SU-DHL-6 (cell line): Measurements from ENCODE around the gene AMZ1.

Experiments
- H2AFZ ChIP-seq: fragments of 200-600 bp; sonication (generic); 2 replicates; pipeline ENCODE4 v1.6.1; 2014; ENCODE audit warnings: low read depth, mild to moderate bottlenecking, moderate library complexity, mixed read lengths, antibody characterized with exemption, low read length; ENCODE audit not compliant: severe bottlenecking
- H3F3A ChIP-seq: fragments of 200-600 bp; shearing (Covaris generic); 2 replicates; pipeline ENCODE4 v1.6.0; 2016; ENCODE audit warnings: antibody characterized with exemption, mild to moderate bottlenecking; ENCODE audit not compliant: insufficient read depth
- H3K27ac ChIP-seq: fragments of 200-600 bp; sonication (generic); 2 replicates; pipeline ENCODE4 v1.5.1; 2016; ENCODE audit warnings: low read depth, mild to moderate bottlenecking, low read length, moderate library complexity, mixed read lengths
- H3K27me3 ChIP-seq: fragments of 200-600 bp; sonication (generic), shearing (Covaris generic); 2 replicates; pipeline ENCODE4 v1.6.0; 2014; ENCODE audit warnings: mild to moderate bottlenecking, low read length
- H3K36me3 ChIP-seq: fragments of 200-600 bp; sonication (generic); 2 replicates; pipeline ENCODE4 v1.6.1; 2014; ENCODE audit warnings: mild to moderate bottlenecking, low read length, mixed read lengths
- H3K4me2 ChIP-seq: fragments of 300-600, 200-600 bp; shearing (Covaris generic), sonication (generic); 2 replicates; pipeline ENCODE4 v1.6.0; 2014; ENCODE audit warnings: low read length, low read depth, mild to moderate bottlenecking; ENCODE audit not compliant: poor library complexity, severe bottlenecking
- H3K4me3 ChIP-seq: fragments of 200-600 bp; sonication (generic); 2 replicates; pipeline ENCODE4 v1.5.1; 2014; ENCODE audit warnings: antibody characterized with exemption, low read length, mild to moderate bottlenecking, mixed read lengths; ENCODE audit not compliant: insufficient read depth, poor library complexity, severe bottlenecking
- H3K79me2 ChIP-seq: fragments of 200-600 bp; sonication (generic); 2 replicates; pipeline ENCODE4 v1.6.1; 2014; ENCODE audit warnings: mild to moderate bottlenecking, low read length, moderate library complexity; ENCODE audit not compliant: insufficient read depth
- H3K9ac ChIP-seq: fragments of 200-600 bp; sonication (generic); 2 replicates; pipeline ENCODE4 v1.7.0; 2014; ENCODE audit warnings: mild to moderate bottlenecking, low read length
- H3K9me2 ChIP-seq: fragments of 200-600 bp; sonication (generic); replicated peaks from 2 replicates; pipeline ENCODE4 v1.6.1; 2014; ENCODE audit warnings: low read length; ENCODE audit not compliant: insufficient read depth
- H3K9me3 ChIP-seq: fragments of 200-600 bp; sonication (generic); 2 replicates; pipeline ENCODE4 v1.6.1; 2014; ENCODE audit warnings: low read length, mixed read lengths; ENCODE audit not compliant: insufficient read depth
- H4K20me1 ChIP-seq: fragments of 200-600 bp; sonication (generic); 2 replicates; pipeline ENCODE4 v1.6.1; 2014; ENCODE audit warnings: low read depth, mild to moderate bottlenecking, antibody characterized with exemption, low read length, moderate library complexity, mixed read lengths
- EZH2phosphoT487 ChIP-seq: fragments of 200-600 bp; sonication (generic), shearing (Covaris generic); conservative IDR thresholded peaks from 2 replicates; pipeline ENCODE4 v1.6.1; 2018; ENCODE audit warnings: mild to moderate bottlenecking, antibody characterized with exemption, low read length, moderate library complexity, mixed read lengths
- TF ChIP-seq, protein P1 (sequence below): fragments of 200-600 bp; sonication (generic); IDR thresholded peaks from one replicate; pipeline ENCODE4 v1.5.1; 2017; ENCODE audit warnings: antibody characterized with exemption, mild to moderate bottlenecking, low read length, moderate library complexity; ENCODE audit not compliant: insufficient read depth, poor library complexity, severe bottlenecking

AMZ1 gene

DNA sequence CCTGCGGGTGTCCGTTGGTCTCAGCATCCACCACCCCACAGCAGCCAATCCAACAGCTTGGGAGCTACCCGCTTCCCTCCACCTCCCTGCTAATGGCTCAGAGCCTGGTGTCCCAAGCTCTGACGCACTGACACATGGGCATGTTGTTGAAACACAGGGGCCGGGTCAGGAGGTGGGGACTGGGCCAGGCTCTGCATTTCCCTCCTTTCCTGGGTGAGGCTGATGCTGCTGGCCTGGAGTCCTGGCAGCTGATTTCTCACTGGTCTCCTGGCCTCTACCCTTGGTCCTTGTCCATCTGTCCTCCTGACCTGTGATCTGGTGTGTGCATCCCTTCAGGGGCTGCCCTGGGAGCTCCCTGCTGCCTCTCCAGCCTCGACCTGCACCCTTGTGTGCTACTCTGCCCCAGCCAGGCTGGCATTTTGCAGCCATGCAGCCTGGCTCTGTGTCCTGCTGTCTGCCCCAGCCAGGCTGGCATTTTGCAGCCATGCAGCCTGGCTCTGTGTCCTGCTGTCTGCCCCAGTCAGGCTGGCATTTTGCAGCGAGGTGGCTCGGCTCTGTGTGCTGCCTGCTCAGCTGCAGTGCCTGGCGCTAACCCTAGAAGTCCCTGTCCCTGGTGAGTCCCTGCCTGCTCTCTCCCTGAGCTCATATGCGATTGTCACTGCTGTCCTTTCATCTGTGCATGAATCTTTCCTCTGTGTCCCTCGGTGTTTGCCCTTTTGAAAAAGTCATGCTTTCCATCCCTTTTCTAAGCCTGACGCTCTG, 14.0 kb downstream of the AMZ1 start:
- H3K9me2 ChIP-seq: no peaks in the 10 kb centered on the region
- no peak overlapping the region for H3K4me3 ChIP-seq
- H4K20me1 ChIP-seq: no peaks in the 10 kb centered on the region
- H3F3A ChIP-seq: peaks cover 20% of the 10 kb centered on the region
- no peaks in the 10 kb centered on the region for H3K36me3 ChIP-seq
- H3K27ac ChIP-seq: no peak overlapping the region
- TF ChIP-seq, protein P1, sequence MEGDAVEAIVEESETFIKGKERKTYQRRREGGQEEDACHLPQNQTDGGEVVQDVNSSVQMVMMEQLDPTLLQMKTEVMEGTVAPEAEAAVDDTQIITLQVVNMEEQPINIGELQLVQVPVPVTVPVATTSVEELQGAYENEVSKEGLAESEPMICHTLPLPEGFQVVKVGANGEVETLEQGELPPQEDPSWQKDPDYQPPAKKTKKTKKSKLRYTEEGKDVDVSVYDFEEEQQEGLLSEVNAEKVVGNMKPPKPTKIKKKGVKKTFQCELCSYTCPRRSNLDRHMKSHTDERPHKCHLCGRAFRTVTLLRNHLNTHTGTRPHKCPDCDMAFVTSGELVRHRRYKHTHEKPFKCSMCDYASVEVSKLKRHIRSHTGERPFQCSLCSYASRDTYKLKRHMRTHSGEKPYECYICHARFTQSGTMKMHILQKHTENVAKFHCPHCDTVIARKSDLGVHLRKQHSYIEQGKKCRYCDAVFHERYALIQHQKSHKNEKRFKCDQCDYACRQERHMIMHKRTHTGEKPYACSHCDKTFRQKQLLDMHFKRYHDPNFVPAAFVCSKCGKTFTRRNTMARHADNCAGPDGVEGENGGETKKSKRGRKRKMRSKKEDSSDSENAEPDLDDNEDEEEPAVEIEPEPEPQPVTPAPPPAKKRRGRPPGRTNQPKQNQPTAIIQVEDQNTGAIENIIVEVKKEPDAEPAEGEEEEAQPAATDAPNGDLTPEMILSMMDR: no peak
- no peak for TF ChIP-seq EZH2phosphoT487
- no peak overlapping the region for H3K4me2 ChIP-seq
- H3K79me2 ChIP-seq: no peaks in the 10 kb centered on the region
- H2AFZ ChIP-seq: no peak overlapping the region
- H3K27me3 ChIP-seq: no peaks in the 10 kb centered on the region
- H3K9ac ChIP-seq: no peak overlapping the region
- no peaks in the 10 kb centered on the region for H3K9me3 ChIP-seq

DNA sequence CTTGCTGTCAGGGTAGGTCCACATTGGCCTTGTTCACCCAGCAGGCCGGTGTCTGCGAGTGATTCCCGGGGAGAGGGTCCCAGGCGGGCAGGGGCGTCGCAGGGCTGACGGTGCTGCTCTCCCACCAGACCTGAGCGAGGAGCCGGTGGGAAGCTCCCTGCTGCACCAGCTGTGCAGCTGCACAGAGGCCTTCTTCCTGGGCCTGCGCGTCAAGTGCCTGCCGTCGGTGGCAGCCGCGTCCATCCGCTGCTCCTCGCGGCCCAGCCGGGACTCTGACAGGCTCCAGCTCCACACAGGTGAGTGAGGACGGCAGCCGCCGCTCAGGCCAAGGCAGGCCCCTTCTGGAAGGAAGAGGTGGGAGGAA, 14.6 kb downstream of the AMZ1 start:
- H3K9me3 ChIP-seq: no peaks in the 10 kb centered on the region
- no peaks in the 10 kb centered on the region for H3K79me2 ChIP-seq
- no peak for TF ChIP-seq EZH2phosphoT487
- TF ChIP-seq, protein P1: no peak
- H3F3A ChIP-seq: peaks cover 18% of the 10 kb centered on the region
- H4K20me1 ChIP-seq: no peaks in the 10 kb centered on the region
- no peaks in the 10 kb centered on the region for H3K9me2 ChIP-seq
- H2AFZ ChIP-seq: no peak overlapping the region
- H3K27ac ChIP-seq: no peak overlapping the region
- H3K9ac ChIP-seq: no peak overlapping the region
- no peak overlapping the region for H3K4me2 ChIP-seq
- H3K27me3 ChIP-seq: no peaks in the 10 kb centered on the region
- H3K4me3 ChIP-seq: no peak overlapping the region
- no peaks in the 10 kb centered on the region for H3K36me3 ChIP-seq

DNA sequence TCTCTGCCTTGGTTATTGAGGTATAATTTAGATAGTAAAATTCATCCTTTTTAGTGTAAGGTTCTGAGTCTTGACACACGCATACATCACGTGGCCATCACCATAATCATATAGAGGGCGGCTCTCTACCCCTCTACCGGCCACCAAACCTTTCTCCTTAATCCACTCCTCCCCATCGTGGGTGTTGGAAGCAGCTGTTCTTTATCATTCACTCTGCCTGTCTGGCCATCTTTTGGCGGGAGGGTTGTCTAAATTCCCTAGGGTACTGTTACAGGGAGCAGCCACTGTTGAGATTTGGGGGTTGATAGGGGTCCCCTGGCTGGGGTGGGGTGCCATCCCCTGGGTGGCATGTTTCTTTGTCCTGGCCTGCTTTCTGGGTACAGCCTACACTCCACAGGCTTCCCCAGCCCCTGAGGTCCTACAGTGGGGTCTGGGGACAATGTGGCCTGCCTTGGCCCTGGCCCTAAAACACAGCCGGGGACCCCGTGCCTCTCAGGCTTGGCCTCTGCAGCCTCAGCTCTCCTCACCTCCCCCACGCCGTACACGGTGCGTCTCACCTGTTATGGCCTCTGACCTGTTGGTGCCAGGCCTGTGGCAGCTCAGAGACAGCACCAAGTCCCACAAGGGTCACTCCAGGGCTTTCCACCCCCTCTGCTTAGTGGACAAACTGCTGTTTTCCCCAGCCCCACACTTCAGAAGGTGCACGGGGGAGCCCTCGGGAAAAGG, 17.5 kb downstream of the AMZ1 start:
- Histone ChIP-seq H3K36me3 (no peaks in the 10 kb centered on the region), H3K79me2 (no peaks in the 10 kb centered on the region), H3K4me2 (no peak overlapping the region)

More for the DNA sequence above, 17.5 kb downstream of the AMZ1 start:
- Histone ChIP-seq H4K20me1 (no peaks in the 10 kb centered on the region), H3F3A (peaks cover 8% of the 10 kb centered on the region), H2AFZ (no peak overlapping the region), H3K9me2 (no peaks in the 10 kb centered on the region), H3K9ac (no peak overlapping the region), H3K9me3 (no peaks in the 10 kb centered on the region), H3K27me3 (no peaks in the 10 kb centered on the region), H3K4me3 (no peak overlapping the region), H3K27ac (no peak overlapping the region)
- no peak for TF ChIP-seq EZH2phosphoT487
- TF ChIP-seq, protein P1: no peak
